B cell (primary cell): ENCODE measurements around the gene XYLB.

Source experiments
- CTCF ChIP-seq: fragments of 200-600 bp; IDR thresholded peaks from one replicate; pipeline ENCODE4 v1.8.0; 2022; ENCODE audit warnings: antibody characterized with exemption, mild to moderate bottlenecking
- EZH2 ChIP-seq: IDR thresholded peaks from 2 replicates; pipeline ENCODE4 v1.6.1; 2012; ENCODE audit warnings: borderline replicate concordance, low read depth, mild to moderate bottlenecking, moderate library complexity, low read length; ENCODE audit not compliant: insufficient read depth, poor library complexity, severe bottlenecking

DNA sequence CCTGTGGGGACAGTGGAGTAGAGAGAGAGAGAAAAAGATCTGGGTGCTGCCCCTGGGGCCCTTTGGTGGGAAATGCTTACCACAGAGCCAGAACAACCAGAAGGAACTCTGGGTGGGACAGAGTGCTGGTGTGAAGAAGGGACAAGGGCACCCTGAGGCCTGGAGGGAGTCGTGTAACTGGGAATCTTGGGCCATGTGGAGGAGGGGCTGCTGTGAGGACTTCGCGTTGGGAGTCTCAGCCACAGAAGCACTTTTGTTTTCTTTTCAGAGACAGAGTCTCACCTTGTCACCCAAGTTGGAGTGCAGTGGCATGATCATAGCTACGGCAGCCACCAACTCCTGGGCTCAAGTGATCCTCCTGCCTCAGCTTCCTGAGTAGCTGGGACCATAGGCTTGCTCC is 24.3 kb downstream of the XYLB start:
- TF ChIP-seq CTCF (no peak), EZH2 (no peak)
